Natural killer cell (primary cell): Measurements from ENCODE around the gene CLSTN2. TPM values are rescaled to one million over a fixed set of nuclear protein-coding genes. Genes with fewer than 3 reads are reported as not detected.

ENCODE experiments used
- ATAC-seq, 3 donors: fragments of 150-1000 bp in 2 of 3; fragments of 200-7000 bp in 1 of 3; cut with Tn5 transposase; 1 replicate in 1 of 3; 2 replicates in 2 of 3; pipeline ENCODE4 v1.10.0; 2021; ENCODE audit warnings: mild to moderate bottlenecking in 2 of 3, moderate library complexity in 2 of 3
- DNase-seq, 2 donors: peaks; one replicate each; pipeline versions ENCODE4 v3.0.0 to v3.0.0-alpha.2; 2013 to 2021; ENCODE audit warnings: mixed read lengths in 1 of 2
- H3K27ac ChIP-seq: one replicate; pipeline ENCODE4 v1.5.1; 2013; ENCODE audit warnings: mild to moderate bottlenecking, low read length
- H3K27me3 ChIP-seq: one replicate; pipeline ENCODE4 v1.6.1; 2013; ENCODE audit warnings: low read length; ENCODE audit not compliant: control insufficient read depth, insufficient read depth
- H3K36me3 ChIP-seq: one replicate; pipeline ENCODE4 v1.6.1; 2013; ENCODE audit warnings: low read length; ENCODE audit not compliant: control insufficient read depth, insufficient read depth
- H3K4me1 ChIP-seq: one replicate; pipeline ENCODE4 v1.6.1; 2013; ENCODE audit warnings: low read length; ENCODE audit not compliant: control insufficient read depth, insufficient read depth
- H3K4me3 ChIP-seq: one replicate; pipeline ENCODE4 v1.5.1; 2013; ENCODE audit warnings: low read length
- H3K9me3 ChIP-seq: one replicate; pipeline ENCODE4 v1.6.1; 2013; ENCODE audit warnings: low read length; ENCODE audit not compliant: control insufficient read depth, insufficient read depth
- H3K27ac Mint-ChIP-seq, 2 donors: one replicate each; pipeline ENCODE4 v1.8.0; 2022; ENCODE audit warnings: mild to moderate bottlenecking in 2 of 2, mixed read lengths in 2 of 2, moderate library complexity in 1 of 2
- H3K27me3 Mint-ChIP-seq, 2 donors: one replicate each; pipeline ENCODE4 v1.8.0; 2022; ENCODE audit warnings: low read depth in 2 of 2, mixed read lengths in 2 of 2
- H3K36me3 Mint-ChIP-seq: one replicate; pipeline ENCODE4 v1.8.0; 2022; ENCODE audit warnings: mixed read lengths
- H3K4me1 Mint-ChIP-seq, 2 donors: one replicate each; pipeline ENCODE4 v1.8.0; 2022; ENCODE audit warnings: mixed read lengths in 2 of 2
- H3K4me3 Mint-ChIP-seq: one replicate; pipeline ENCODE4 v1.8.0; 2022; ENCODE audit warnings: mild to moderate bottlenecking, moderate library complexity, mixed read lengths
- H3K9me3 Mint-ChIP-seq, 2 donors: one replicate each; pipeline ENCODE4 v1.8.0; 2022; ENCODE audit warnings: mixed read lengths in 2 of 2
- WGBS: methylation state at CpG from one replicate; pipeline ENCODE4 v1.1.7; 2013; ENCODE audit warnings: missing lambda C conversion rate; ENCODE audit not compliant: insufficient coverage; 5-methylcytosine and 5-hydroxymethylcytosine counted together
- intact Hi-C: fragments of 100-400 bp; cut with micrococcal nuclease; formaldehyde crosslinking; loops from one replicate; pipeline ENCODE4 v1.14.2; 2022
- total RNA-seq, 4 donors: library from RNA; stranded (reverse); fragments of 120-200 nt in 1 of 4; gene quantifications; one replicate each; pipeline versions ENCODE4 v1.2.3 to v1.2.4, GENCODE V29; 2013 to 2022
- TF ChIP-seq, protein P1 (sequence below): fragments of 200-600 bp; IDR thresholded peaks from one replicate; pipeline ENCODE4 v1.8.0; 2022; ENCODE audit warnings: antibody characterized with exemption

CLSTN2 gene
- total RNA-seq, 3 donors from 2014 or later (not counting 1 experiment from before 2014, with no cell fraction given), result 0.05 TPM; not detected in 2

DNA sequence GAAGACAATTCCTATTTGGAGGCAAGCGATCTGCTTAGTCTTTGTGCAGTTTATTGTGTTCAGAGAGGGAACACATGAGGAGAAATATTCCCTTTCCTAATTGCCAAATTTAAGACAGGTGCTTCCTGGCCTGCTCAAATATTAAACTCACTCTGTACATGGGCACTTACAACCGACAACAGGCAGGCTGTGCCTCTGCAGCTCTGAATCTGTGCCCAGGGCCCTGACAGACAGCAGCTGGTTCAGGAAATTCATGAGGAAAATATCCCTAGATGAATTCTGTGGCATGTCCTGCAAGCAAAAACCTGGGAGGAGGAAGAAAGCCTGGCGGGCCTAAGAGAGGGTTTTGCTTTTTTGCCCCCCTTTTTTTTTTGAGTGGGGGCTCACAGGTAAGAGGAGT is 573.6 kb downstream of the CLSTN2 start:
- no peak for DNase-seq
- Histone ChIP-seq H3K4me1 (no peaks in the 10 kb centered on the region), H3K9me3 (no peaks in the 10 kb centered on the region), H3K27me3 (no peaks in the 10 kb centered on the region), H3K4me3 (no peak overlapping the region), H3K27ac (no peak overlapping the region), H3K36me3 (no peaks in the 10 kb centered on the region)
- intact Hi-C loops, result no loop called here
- no peaks in the 10 kb centered on the region for H3K36me3 Mint-ChIP-seq
- H3K4me1 Mint-ChIP-seq, result no peaks in the 10 kb centered on the region
- no peak overlapping the region for H3K27ac Mint-ChIP-seq
- ATAC-seq, result no peak
- H3K27me3 Mint-ChIP-seq, result peaks cover 24 to 38% of the 10 kb centered on the region in 2 donors
- 79% methylated on average over 2 of the region's 3 CpGs for WGBS
- H3K4me3 Mint-ChIP-seq, result no peak overlapping the region
- TF ChIP-seq, protein P1, sequence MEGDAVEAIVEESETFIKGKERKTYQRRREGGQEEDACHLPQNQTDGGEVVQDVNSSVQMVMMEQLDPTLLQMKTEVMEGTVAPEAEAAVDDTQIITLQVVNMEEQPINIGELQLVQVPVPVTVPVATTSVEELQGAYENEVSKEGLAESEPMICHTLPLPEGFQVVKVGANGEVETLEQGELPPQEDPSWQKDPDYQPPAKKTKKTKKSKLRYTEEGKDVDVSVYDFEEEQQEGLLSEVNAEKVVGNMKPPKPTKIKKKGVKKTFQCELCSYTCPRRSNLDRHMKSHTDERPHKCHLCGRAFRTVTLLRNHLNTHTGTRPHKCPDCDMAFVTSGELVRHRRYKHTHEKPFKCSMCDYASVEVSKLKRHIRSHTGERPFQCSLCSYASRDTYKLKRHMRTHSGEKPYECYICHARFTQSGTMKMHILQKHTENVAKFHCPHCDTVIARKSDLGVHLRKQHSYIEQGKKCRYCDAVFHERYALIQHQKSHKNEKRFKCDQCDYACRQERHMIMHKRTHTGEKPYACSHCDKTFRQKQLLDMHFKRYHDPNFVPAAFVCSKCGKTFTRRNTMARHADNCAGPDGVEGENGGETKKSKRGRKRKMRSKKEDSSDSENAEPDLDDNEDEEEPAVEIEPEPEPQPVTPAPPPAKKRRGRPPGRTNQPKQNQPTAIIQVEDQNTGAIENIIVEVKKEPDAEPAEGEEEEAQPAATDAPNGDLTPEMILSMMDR, result no peak
- no peaks in the 10 kb centered on the region for H3K9me3 Mint-ChIP-seq

DNA sequence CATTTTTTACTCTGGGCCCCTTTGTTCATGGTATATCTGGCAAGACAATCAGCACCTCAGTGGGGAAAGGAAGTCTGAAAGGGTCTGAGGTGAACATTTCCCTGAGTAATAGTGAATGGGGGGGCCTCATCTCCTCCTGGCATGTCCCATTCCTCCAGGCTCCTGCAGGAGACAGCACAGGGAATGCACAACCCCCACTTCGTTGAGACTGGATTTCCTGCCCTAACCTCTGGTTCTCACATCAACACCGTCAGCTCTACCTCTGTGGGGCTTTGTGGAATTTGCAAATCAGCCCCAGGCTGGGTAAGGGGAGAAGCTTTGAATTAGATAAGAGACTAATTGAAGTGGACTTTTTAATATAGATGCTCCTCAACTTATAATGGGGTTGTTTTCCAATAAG is 574.5 kb downstream of the CLSTN2 start:
- H3K4me1 Mint-ChIP-seq, result no peaks in the 10 kb centered on the region
- H3K9me3 Mint-ChIP-seq, result peaks cover 0 to 2% of the 10 kb centered on the region in 2 donors
- no peaks in the 10 kb centered on the region for H3K36me3 Mint-ChIP-seq
- ATAC-seq (no peak), DNase-seq (no peak)
- Histone ChIP-seq H3K9me3 (no peaks in the 10 kb centered on the region), H3K4me3 (no peak overlapping the region), H3K4me1 (no peaks in the 10 kb centered on the region), H3K27me3 (no peaks in the 10 kb centered on the region), H3K27ac (no peak overlapping the region), H3K36me3 (no peaks in the 10 kb centered on the region)
- H3K4me3 Mint-ChIP-seq, result no peak overlapping the region
- intact Hi-C loops, result no loop called here
- no peak overlapping the region for H3K27ac Mint-ChIP-seq
- H3K27me3 Mint-ChIP-seq, result peaks cover 28 to 43% of the 10 kb centered on the region in 2 donors
- TF ChIP-seq, protein P1, result no peak
- 25% methylated on average over 1 of the region's 2 CpGs for WGBS

DNA sequence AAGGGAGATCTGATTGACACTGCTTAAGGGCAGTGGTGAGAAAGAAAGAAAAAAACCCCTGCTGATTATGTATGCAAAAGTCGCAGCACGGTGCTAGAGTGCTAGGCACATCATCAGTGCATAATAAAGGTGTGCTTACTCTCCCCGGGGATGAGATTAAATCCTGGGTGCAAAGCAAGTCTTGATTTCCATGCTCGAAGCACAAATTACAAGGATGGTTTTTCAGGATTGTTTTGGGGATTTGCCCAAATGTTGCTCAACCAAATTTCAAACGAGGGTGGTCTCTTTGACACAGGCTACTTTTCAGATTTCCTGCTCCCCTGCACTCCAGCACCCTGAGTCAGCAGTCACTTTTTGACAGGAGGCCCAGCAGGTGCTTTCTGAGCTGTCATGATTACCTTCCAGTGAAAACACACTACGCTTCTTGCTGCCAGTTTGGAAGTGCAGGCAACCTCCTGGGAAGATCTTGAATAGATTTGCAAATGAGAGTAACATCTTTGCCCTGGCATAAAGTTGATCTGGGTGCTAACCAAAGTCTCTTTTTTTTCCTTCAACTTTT is 575.4 kb downstream of the CLSTN2 start:
- Histone ChIP-seq H3K27me3 (no peaks in the 10 kb centered on the region), H3K36me3 (no peaks in the 10 kb centered on the region), H3K27ac (no peak overlapping the region), H3K9me3 (no peaks in the 10 kb centered on the region), H3K4me3 (no peak overlapping the region), H3K4me1 (no peaks in the 10 kb centered on the region)
- Mint-ChIP-seq H3K27ac (no peak overlapping the region), H3K36me3 (no peaks in the 10 kb centered on the region), H3K27me3 (peaks cover 31 to 43% of the 10 kb centered on the region in 2 donors), H3K4me1 (no peaks in the 10 kb centered on the region), H3K4me3 (no peak overlapping the region), H3K9me3 (peaks cover 0 to 4% of the 10 kb centered on the region in 2 donors)
- TF ChIP-seq, protein P1, result no peak
- 16% methylated on average over 6 of the region's 6 CpGs for WGBS
- DNase-seq, result no peak
- no peak for ATAC-seq
- intact Hi-C loops, result no loop called here
